ENCODE results near the gene TIMP1.
A peak's percentile ranks its signal among the peaks of the same experiment; 100 is the strongest.

Gene TIMP1

DNA sequence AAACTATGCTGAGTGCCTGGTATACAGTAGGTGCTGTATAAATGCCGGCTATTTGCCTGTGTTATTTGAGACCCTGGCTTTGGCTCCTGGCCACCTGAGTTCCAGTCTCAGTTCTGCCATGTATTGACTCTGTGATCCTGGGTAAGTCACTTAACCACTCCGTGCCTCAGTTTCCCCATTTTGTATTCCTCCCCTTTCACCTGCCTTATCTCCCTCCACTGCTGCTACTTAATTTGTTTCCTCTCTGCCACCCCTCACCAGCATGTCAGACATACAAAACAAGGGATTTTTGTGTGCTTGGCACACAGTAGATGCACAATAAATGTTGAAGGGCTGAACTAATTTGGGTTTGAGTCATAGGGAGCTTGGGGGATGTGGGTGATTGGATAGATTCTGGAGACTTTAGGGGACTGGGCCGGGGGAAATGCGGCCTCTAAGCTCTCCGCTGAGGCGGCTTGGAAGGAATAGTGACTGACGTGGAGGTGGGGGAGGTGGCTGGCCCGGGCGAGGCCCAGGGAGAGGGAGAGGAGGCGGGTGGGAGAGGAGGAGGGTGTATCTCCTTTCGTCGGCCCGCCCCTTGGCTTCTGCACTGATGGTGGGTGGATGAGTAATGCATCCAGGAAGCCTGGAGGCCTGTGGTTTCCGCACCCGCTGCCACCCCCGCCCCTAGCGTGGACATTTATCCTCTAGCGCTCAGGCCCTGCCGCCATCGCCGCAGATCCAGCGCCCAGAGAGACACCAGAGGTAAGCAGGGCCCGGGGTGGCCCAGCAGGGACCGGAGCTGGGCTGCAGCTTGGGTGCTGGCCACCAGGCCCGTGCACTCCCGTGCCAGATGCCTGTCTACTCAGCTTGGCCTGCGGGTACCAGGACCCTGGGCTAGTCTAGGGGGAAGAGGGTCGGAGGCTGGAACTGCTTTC, at the start of gene TIMP1:
Gene TIMP1 (plus strand): TSS at position 706 of the 917 bp plus-strand sequence. CDS start 980 bp downstream, outside the sequence.
- DNase-seq = peak; percentile 69

DNA sequence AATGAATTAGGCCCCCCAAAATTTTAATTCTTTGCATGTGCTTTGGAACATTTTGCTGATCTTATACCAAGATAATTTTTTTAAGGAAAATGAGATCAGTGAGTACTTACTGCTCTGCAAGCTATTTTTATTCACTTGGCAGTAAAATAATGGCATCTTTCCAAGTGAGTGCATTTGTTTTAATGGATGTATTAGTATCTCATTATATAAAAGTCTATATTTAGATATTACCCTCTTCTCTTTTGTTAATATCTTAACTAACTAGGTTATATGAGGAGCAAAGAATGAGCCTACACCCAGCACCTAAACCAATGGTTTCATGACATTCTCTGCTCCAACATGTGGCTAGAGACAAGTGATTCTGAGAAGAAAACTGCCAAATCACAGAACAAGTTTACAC, 42.4 kb upstream of the TIMP1 start:
- no peak for DNase-seq

DNA sequence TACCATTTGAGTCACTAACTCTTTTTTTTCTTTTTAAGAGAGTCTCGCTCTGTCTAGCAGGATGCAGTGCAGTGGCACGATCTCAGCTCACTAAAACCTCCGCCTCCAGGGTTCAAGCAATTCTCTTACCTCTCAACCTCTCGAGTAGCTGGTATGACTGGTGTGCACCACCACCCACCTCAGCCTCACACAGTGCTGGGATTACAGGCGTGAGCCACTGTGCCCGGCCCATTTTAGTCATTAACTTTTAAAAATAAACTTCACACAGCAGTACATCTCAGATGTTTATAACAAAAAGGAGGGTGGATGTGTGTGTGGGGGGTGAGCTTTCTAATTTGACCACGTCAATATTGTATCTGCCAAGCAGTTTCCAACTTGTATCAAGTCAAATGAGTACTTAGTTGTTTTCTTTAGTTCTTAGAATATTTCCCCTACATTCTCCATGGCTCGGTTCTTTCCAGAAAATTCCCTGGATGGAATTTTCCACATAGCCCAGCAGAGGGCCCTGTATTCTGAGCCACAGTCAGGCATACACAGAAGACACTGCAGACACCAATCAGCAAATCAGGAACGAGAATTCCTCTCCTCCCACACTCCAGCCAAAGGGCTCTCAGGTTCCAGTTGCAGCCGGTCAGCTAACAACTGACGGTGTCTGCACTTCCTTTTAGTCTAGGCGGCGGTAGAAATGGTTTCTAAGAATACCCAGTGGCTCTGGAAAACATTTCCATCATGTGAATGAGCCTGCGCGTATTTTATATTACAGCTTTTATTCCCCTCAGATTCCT, 41.3 kb upstream of the TIMP1 start:
- peak; percentile 43 for DNase-seq

DNA sequence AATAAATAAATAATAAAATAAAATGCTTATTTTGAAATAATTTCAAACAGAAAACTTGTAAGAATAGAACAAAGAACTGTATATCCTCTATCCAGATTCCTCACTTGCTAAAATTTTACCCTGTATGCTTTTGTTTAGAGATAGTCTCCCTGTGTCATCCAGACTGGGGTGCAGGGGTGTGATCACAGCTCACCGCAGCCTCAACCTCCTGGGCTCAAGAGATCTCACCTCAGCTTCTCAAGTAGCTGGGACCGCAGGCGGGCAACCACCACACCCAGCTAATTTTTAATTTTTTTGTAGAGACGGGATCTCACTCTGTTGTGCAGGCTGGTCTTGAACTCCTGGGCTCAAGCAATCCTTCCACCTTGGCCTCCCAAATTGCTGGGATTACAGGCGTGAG, 38.7 kb upstream of the TIMP1 start:
- DNase-seq = no peak

DNA sequence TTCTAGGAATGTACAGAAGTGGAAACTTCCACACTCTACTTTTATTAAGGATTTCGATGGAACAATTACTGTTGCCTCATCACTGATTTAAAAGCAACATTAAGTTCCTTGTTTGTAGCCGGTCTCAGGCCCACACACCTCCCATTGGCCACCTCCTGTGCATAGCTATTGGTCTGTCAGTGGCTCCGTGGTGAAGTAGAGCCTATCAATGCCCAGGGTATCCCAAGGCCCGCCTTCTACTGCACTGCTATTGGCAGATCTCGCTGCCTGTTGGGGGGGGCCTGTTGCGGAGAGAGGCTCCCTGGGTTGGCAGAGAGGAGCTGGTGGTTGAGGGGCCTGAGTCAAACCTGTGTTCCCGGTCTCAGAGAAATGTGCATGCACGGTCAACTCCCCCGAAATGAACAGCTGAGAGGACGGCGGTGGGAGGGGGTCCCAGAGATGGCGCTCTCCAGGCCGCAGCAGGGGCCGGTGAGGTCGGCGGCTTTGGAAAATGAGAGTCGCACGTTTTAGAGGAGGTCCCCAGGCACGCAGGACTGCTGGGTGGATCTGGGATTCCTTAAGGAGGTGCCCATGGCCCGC, 26.1 kb upstream of the TIMP1 start:
- DNase-seq = peak; percentile 51

DNA sequence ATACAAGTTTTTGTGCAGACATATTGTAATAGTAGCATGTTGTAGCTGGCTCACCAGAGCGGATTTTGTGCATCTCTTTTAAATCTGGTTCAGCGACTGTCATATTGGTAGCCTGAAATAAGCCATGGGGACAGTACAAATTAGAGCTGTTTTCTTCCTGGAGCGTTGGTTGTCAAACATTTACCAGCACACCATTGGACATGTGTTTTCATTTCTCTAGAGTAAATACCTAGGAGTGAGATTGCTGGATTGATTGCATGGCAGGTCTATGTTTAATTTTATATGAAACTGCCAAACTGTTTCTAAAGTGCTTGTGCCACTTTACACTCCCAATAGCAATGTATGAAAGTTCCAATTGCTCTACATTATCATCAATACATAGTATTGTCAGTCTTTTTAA, 23.8 kb upstream of the TIMP1 start:
- DNase-seq = no peak

DNA sequence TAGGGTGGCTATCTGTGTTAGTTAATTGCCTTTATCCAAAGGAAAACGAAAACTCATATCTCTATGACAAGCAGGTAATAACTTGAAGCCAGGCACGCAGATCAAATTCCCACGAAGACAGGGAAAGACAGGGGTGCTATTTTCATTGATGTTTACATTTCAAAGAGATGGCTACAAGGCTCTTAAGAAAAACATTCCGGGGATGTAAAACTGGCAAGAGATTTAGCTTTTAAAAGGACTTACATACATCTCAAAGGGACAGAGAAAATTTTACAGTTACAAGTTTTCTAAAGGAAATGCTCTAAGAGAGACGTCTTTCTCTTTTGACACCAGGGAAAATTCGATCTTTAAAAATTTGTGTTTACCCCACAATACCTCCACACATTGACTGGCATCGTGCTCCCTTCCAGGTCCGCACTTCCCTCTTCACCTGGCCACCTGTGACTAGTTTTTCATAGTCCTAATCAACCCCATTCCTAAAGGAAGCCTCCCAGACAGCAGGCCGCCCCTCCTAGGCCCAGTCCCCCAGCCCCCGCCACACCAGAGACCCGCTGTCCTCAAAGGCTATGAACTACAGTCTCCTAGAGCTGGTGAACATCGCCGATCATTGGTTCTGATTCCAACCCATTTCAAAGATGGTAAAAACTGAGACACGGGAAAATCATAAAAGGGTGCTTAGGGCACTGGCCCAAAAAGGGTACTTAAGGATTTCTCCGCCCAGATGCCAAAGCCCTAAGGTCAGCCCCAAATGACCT, 21.9 kb upstream of the TIMP1 start:
- no peak for DNase-seq

DNA sequence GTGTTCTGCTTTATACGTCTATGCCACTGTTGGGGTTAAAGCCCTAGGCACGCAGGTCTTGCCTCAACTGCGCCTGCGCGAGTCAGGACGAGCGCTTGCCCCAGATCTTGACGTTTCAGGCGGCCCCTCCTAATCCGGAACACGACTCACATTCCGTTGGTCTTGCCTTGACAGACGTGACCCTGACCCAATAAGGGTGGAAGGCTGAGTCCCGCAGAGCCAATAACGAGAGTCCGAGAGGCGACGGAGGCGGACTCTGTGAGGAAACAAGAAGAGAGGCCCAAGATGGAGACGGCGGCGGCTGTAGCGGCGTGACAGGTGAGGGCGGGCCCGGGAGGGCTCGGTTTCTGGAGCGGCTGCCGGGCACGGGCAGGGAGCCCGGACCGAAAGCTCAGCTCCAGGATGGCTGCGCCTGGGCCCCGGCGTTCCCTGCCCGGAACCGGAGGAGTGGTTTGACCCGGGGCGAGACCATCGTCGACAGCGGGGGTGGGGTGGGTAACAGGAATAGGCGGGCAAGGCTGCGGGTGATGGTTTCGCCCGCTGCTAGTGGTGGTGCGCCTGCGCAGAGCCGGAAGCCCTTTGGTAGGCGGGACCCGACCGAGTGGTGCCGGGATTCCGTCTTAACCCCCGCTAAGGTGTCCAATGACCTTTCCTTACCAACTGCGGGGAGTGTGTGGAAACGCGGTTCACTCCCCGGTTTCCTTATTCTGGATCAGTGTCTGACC, 21.1 kb upstream of the TIMP1 start, which contains the start of gene ARAF:
Gene ARAF (plus strand): TSS at position 272 of the 725 bp plus-strand sequence. CDS start 1,763 bp downstream, outside the sequence.
- DNase-seq = peak; percentile 91

DNA sequence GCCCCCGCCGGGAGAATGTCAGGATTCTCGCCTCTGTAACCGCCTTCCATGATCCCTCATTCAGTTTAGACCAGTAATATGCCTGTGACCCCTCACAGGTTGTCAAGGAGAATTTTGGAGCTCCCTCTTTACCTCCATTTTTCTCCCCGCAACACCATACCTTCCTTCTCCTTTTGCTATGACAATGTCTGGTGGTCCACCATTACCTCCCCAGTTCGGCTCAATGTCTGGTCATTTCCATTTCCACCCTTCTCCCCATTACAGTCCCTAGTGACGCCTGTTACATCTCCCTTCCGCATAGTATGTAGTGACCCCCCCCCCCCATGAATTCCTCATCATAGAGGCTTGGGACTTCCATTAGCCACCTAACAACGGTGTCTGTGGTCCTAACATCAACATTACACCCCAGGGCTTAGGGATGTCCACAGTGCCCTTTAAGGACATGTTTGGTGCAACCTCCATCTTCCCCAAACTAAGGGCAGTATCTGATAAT, 20.5 kb upstream of the TIMP1 start:
- DNase-seq = no peak

DNA sequence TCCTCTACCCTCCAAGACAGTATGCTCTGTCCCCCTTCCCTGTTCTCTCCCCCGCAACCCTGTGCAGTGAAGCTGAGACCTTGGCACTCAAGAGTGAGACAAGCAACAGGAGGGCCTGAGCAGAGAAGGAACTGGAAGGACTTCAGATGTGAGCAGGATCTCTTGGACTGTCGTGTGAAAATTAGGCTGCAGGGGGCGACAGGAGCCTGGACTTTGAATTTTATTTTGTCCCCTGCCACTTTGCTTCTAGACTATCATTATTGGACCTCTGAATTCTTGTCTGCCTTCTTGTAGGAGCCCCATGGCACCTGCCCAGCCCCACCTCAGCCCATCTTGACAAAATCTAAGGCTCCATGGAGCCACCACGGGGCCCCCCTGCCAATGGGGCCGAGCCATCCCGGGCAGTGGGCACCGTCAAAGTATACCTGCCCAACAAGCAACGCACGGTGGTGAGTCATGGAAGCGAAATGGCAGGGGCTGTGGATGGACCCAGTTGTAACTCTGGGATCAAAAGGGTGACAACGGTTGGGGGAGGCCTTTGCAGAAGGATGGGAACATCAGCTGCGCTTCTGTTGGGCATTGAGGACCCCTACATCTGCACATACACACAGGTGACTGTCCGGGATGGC, 19.5 kb upstream of the TIMP1 start:
- no peak for DNase-seq

DNA sequence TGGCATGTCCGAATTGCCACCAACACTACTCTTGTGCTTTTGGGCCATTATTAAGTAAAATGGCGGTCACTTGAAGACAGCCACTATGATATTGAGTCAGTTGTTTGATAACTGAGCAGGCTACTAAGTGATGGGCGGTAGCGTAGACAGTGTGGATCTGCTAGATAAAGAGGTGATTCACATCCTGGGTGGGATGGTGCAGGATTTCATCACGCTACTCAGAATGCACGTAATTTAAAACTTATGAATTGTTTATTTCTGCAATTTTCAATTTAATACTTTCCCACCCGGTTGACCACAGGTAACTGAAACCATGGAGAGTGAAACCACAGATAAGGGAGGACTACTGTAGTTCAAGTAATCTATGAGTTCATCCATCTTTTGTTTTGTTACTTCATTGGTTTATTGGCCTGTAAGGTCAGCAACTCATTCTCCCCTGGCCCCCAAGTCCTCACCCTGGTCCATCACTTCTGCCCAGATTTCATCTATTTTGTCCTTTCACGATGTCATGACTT, 18.4 kb upstream of the TIMP1 start:
- no peak for DNase-seq

DNA sequence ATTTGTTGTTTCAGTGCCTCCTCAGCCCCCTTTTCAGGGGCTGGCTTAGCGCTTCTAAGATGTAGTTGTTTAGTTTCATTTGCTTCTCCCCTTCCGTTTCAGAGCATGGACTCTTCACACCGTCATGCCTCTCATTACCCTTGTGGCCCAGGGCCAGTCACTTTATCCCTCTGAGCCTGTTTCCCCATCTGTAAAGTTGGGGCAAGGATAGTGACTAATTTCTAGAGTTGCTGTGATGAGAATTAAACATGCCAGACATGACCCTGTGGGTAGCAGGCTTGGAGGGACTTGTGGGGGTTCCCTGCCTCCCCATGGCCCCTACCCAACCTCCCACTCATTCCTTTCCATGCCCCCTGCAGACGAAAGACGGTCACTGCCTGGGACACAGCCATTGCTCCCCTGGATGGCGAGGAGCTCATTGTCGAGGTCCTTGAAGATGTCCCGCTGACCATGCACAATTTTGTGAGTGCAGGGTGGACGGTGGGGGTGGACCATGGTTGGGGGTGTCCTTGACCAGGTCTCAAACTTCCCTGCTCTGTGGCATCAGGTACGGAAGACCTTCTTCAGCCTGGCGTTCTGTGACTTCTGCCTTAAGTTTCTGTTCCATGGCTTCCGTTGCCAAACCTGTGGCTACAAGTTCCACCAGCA, 17.7 kb upstream of the TIMP1 start:
- DNase-seq = no peak

DNA sequence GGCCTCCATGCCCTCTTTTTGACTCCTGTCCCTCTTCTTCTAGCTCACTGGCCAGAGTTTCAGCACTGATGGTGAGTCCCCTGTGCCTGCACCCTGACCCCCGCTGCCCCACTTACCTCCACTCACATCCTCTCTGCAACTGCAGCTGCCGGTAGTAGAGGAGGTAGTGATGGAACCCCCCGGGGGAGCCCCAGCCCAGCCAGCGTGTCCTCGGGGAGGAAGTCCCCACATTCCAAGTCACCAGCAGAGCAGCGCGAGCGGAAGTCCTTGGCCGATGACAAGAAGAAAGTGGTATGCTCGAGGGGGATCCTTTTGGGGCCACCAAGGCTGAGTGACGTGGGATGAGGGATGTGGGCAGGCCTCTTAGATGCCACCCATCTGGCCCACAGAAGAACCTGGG, 15.4 kb upstream of the TIMP1 start:
- DNase-seq = no peak

DNA sequence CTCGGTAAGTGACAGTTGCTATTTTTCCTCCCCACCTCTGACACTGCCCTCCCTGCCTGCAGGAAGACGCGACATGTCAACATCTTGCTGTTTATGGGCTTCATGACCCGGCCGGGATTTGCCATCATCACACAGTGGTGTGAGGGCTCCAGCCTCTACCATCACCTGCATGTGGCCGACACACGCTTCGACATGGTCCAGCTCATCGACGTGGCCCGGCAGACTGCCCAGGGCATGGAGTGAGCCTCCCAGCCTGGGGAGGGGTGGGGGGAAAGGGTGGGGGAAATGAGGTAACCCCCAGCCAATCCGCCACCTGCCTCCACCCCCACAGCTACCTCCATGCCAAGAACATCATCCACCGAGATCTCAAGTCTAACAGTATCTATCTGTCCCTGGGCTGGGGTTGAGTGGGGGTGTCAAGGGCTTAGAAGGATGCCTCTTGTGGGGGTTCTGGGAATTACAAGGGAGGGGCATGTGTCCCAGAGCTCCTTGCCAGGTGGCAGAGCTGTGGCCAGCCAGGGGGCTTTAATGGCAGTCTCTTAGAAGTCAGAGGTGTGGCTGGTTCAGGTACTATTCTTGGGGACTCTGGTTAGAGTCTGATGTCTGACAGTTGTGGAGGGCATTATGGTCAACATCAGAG, 13.5 kb upstream of the TIMP1 start:
- no peak for DNase-seq

DNA sequence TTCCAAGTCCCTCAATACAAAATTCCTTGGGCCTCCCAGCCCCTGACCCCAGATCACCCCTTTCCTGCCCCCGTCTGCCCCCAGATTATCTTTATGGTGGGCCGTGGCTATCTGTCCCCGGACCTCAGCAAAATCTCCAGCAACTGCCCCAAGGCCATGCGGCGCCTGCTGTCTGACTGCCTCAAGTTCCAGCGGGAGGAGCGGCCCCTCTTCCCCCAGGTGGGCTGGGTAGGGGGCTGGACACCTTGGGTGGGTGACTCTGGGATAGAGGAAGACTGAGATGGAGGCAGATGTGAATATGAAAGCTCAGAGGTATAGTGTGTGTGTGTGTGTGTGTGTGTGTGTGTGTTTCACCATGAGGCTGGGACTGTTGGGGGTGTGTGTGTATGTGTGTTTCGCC, 11.4 kb upstream of the TIMP1 start:
- DNase-seq = no peak

DNA sequence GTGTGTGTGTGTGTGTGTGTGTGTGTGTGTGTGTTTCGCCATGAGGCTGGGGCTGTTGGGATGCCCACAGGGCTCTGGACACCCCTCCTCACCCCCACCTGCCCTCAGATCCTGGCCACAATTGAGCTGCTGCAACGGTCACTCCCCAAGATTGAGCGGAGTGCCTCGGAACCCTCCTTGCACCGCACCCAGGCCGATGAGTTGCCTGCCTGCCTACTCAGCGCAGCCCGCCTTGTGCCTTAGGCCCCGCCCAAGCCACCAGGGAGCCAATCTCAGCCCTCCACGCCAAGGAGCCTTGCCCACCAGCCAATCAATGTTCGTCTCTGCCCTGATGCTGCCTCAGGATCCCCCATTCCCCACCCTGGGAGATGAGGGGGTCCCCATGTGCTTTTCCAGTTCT, 11.0 kb upstream of the TIMP1 start:
- no peak for DNase-seq

DNA sequence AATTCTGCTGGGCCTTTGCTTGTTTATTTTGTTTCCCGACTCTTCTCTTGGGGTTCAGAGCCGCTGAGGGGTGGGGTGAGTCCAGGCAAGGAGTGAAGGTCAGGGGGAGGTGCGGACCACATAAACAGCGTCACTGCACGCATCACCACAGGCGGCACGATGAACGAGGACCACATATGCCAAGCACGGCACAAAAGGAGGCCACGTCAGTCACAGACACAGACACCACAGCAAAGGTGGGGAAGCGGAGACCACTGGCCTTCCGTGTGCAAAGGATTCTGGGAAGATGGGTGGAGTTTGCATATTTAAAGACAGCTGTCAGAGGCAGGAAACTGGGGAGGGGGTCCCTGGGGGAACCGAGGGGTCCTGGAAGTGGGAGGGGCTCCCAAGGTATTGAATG, 10.3 kb upstream of the TIMP1 start:
- DNase-seq = no peak

DNA sequence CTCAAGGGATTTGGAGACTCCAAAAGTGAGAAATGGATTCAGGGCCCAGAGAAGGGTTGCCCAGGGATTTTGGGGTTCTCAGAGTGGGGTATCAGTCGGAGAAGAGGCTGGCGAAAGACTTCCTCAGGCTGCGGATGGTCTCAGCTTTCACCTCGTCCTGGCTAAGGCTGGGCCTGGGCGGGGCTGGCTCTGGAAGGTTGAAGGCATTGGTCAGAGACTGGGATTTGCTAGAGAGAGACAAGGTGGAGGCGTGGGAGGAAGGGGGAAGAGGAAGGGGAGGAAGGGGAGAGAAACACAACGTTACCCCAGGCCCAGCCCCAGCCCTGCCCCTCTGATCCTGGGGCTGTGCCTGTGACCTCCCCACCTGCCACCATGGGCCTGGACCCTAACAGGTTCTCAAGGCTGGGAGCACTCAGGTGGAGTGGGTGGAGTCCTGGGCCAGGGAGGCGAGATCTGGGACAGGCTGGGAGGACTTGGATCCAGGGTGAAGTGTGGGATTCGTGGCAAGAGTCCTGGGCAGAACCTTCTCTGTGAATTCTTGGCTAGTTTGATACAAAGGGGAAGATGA, 9.4 kb upstream of the TIMP1 start:
- DNase-seq = no peak

DNA sequence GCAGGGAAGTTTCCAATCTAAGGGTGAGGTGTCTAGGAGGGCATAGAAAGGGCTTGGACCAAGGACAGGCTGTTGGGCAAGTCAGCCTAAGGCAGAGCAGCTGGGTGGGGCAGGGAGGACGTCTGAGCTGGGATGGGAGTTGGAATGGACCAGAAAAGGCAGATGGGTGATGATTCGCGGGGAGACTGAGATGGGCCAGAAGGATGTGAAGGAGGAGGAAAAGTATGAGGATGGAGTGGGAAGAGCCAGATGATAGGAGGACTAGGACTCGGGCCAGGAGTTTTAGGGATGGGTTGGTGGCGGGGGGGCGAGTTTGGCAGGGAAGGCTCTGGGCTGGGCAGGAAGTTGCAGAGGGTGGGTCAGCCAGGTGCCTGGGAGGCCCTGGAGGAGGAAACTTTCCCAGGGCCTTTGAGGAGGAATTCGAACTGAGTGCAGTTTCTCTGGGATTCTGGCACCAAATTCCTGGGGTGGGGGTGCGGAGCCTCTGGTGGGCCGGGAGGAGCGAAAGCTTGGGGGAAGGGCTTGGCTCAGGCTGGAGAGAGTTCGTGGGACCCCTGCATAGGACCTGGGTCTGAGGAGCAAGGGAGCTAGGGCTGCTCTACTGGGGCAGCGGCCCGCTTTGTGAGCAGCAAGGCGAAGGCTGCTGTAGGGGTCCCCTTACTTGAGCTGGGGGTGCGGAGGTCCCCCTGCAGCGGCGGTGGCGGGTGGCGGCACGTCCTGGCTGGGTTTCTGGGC, 8.7 kb upstream of the TIMP1 start:
- DNase-seq = no peak
